Nephron progenitor cell (in vitro differentiated cells): ENCODE results near the gene MEGF8.

ENCODE experiments used
- DNase-seq: peaks from one replicate; pipeline ENCODE4 v3.0.0; 2021
- H3K27ac Mint-ChIP-seq: 2 replicates; pipeline ENCODE4 v1.8.0; 2021; ENCODE audit warnings: mild to moderate bottlenecking, moderate library complexity, mixed read lengths
- H3K27me3 Mint-ChIP-seq: 2 replicates; pipeline ENCODE4 v1.8.0; 2021; ENCODE audit warnings: mild to moderate bottlenecking, low read depth, mixed read lengths; ENCODE audit not compliant: poor library complexity
- H3K36me3 Mint-ChIP-seq: 2 replicates; pipeline ENCODE4 v1.8.0; 2021; ENCODE audit warnings: low read depth, mixed read lengths
- H3K4me1 Mint-ChIP-seq: 2 replicates; pipeline ENCODE4 v1.8.0; 2021; ENCODE audit warnings: mixed read lengths
- H3K4me3 Mint-ChIP-seq: 2 replicates; pipeline ENCODE4 v1.8.0; 2021; ENCODE audit warnings: mild to moderate bottlenecking, moderate library complexity, mixed read lengths
- H3K9me3 Mint-ChIP-seq: 2 replicates; pipeline ENCODE4 v1.8.0; 2021; ENCODE audit warnings: mild to moderate bottlenecking, moderate library complexity, mixed read lengths
- TF ChIP-seq, protein P1 (sequence below): fragments of 200-600 bp; sonication (generic); IDR thresholded peaks from 2 replicates; pipeline ENCODE4 v1.5.0; 2021; ENCODE audit warnings: antibody characterized with exemption

Gene MEGF8

DNA sequence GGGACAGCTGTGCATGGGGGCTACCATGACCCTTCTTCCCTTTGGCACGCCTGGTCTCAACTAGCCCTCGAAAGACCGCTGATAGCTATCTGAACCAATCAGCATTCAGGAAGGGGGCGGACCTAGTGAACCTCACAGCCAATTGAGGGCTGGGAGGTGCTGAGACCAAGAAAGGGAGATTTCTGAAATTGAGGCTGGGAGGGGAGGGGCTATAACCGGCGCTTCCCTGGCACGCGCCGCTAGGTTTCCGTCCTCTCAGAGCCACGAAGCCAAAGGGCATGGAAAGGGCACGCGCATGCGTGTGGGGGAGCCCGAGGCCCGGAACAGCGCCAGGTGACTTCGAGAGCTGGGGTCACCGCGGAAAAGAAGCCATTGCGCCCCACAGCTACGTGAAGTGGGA lies 18.8 kb upstream of the MEGF8 start:
- H3K9me3 Mint-ChIP-seq: peaks cover 4% of the 10 kb centered on the region
- TF ChIP-seq, protein P1, sequence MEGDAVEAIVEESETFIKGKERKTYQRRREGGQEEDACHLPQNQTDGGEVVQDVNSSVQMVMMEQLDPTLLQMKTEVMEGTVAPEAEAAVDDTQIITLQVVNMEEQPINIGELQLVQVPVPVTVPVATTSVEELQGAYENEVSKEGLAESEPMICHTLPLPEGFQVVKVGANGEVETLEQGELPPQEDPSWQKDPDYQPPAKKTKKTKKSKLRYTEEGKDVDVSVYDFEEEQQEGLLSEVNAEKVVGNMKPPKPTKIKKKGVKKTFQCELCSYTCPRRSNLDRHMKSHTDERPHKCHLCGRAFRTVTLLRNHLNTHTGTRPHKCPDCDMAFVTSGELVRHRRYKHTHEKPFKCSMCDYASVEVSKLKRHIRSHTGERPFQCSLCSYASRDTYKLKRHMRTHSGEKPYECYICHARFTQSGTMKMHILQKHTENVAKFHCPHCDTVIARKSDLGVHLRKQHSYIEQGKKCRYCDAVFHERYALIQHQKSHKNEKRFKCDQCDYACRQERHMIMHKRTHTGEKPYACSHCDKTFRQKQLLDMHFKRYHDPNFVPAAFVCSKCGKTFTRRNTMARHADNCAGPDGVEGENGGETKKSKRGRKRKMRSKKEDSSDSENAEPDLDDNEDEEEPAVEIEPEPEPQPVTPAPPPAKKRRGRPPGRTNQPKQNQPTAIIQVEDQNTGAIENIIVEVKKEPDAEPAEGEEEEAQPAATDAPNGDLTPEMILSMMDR: no peak
- H3K36me3 Mint-ChIP-seq: no peaks in the 10 kb centered on the region
- H3K4me3 Mint-ChIP-seq: no peak overlapping the region
- DNase-seq: no peak
- peaks cover 26% of the 10 kb centered on the region for H3K4me1 Mint-ChIP-seq
- H3K27me3 Mint-ChIP-seq: peaks cover 14% of the 10 kb centered on the region
- H3K27ac Mint-ChIP-seq: no peak overlapping the region

DNA sequence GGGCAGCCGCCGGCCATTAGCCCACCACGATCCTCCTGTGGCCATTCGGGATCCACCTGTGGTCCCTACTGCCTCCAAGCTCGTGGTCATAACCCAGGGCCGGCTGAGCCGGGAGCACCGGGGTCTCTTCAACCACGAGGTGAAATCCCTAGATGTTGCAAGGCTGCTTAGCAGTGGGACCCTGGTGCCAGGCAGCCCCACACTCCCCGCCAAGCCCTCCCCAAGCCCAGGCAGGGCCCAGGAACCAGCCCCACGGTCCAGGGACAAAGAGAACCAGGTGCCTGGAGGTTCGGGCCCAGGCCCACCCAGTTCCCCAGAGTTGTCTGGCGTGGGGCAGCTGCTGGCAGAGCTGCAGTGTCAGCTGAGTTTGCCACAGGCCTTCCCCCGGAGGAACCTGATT lies 15.7 kb upstream of the MEGF8 start:
- no peak overlapping the region for H3K4me3 Mint-ChIP-seq
- TF ChIP-seq, protein P1: no peak

DNA sequence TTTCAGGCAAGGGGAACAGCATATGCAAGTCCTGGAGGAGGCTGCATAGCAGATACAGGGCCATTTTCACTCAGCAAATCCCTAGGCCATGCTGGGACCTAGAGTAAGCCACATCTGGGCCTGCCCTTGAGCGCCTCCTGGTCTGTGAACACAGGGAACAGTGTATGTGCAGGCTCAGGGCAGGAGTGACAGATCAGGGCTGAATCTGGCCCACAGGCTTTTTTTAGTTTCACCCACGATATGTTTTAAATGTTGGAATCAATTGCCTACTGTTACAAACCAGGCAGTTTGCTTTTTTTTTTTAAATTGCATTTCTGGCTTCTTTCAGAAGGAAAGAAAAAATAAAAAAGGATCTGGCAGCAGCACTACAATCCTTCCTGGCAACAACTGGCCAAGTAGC lies 13.8 kb upstream of the MEGF8 start:
- peaks cover 18% of the 10 kb centered on the region for H3K4me1 Mint-ChIP-seq
- no peak for DNase-seq
- H3K4me3 Mint-ChIP-seq: no peak overlapping the region
- H3K36me3 Mint-ChIP-seq: no peaks in the 10 kb centered on the region
- no peak overlapping the region for H3K27ac Mint-ChIP-seq
- peaks cover 55% of the 10 kb centered on the region for H3K27me3 Mint-ChIP-seq
- H3K9me3 Mint-ChIP-seq: peaks cover 4% of the 10 kb centered on the region
- TF ChIP-seq, protein P1: no peak

More for the DNA sequence above, 15.7 kb upstream of the MEGF8 start:
- H3K27ac Mint-ChIP-seq: no peak overlapping the region
- peaks cover 4% of the 10 kb centered on the region for H3K9me3 Mint-ChIP-seq
- DNase-seq: no peak
- H3K36me3 Mint-ChIP-seq: no peaks in the 10 kb centered on the region
- H3K27me3 Mint-ChIP-seq: peaks cover 38% of the 10 kb centered on the region
- peaks cover 14% of the 10 kb centered on the region for H3K4me1 Mint-ChIP-seq

DNA sequence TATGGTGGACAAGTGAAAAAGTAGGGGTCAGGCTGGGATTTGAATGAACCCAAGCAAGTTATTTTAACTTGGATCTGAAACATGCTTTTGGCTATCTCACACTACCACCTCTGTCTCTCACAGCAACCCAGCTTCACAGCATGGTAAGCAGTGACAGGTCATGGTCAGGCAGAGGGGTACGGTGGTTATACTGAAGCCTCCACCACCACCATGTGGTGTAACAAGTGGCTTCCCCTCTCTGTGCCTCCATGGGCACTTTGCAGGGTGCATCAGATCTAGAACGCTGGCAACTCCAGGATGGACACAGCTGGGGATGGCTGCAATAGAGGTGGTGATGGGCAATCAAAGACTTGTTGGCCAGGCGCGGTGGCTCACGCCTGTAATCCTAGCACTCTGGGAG lies 13.1 kb upstream of the MEGF8 start:
- no peaks in the 10 kb centered on the region for H3K36me3 Mint-ChIP-seq
- H3K27ac Mint-ChIP-seq: no peak overlapping the region
- H3K27me3 Mint-ChIP-seq: peaks cover 62% of the 10 kb centered on the region
- H3K4me1 Mint-ChIP-seq: peaks cover 21% of the 10 kb centered on the region
- DNase-seq: no peak
- H3K9me3 Mint-ChIP-seq: peaks cover 4% of the 10 kb centered on the region
- TF ChIP-seq, protein P1: no peak
- H3K4me3 Mint-ChIP-seq: peak overlapping the region; percentile 81

DNA sequence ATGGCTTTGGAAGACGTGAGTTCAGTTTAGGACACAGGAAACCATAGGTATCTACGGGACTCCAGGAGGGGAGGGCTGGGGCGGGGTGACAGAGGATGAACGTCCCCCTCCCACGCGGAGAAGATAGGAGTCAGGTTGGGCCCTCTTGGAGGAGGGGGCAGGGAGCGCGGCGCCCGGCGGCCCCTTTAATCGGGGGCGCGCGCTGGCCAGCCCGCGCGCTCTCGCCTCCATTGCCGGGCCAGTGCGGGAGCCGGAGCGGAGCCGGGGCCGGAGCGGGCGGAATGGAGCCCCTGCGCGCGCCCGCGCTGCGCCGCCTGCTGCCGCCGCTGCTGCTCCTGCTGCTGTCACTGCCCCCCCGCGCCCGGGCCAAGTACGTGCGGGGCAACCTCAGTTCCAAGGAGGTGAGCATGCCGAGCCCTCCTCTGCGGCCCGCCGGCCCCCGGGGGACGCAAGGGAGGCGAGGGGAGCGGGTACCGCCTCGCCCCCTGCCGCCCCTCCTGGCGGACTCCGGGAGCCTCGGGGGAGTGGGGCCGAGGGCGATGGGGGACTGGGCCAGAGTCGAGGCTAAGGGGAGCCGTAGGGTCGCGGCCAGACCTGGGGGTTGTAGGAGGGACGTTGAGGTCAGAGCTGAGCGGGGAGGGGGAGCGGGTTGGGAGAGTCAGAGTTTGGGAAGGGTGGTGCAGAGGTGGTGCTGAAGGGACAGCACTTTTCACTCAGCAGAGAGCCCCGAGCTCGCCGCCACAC lies 12.2 kb upstream of the MEGF8 start, which contains the start of gene TMEM145:
Gene TMEM145 (plus strand): TSS at position 214 of the 744 bp plus-strand sequence. CDS start 68 bp downstream, at position 282.
- H3K9me3 Mint-ChIP-seq: no peaks in the 10 kb centered on the region
- H3K36me3 Mint-ChIP-seq: no peaks in the 10 kb centered on the region
- no peak within 1 kb of the TSS for H3K27ac Mint-ChIP-seq
- peaks cover 23% of the 10 kb centered on the region for H3K4me1 Mint-ChIP-seq
- DNase-seq: peak; percentile 79
- TF ChIP-seq, protein P1: no peak
- peaks cover 68% of the 10 kb centered on the region for H3K27me3 Mint-ChIP-seq
- peak within 1 kb of the TSS; percentile 81 for H3K4me3 Mint-ChIP-seq
